Breast epithelium (tissue), 3 donors: ENCODE data around the gene ACMSD.

Experiments used
- CTCF ChIP-seq, 3 donors: fragments of 450-650 bp; IDR thresholded peaks; one replicate each; pipeline ENCODE4 v1.5.1; 2016 to 2017; ENCODE audit warnings: antibody characterized with exemption in 3 of 3, mild to moderate bottlenecking in 3 of 3, moderate library complexity in 3 of 3
- POLR2A ChIP-seq: fragments of 450-650 bp; IDR thresholded peaks from one replicate; pipeline ENCODE4 v1.6.1; 2016; ENCODE audit warnings: antibody characterized with exemption, mild to moderate bottlenecking, moderate library complexity
- POLR2AphosphoS5 ChIP-seq, 3 donors: sonication (generic); formaldehyde crosslinking; IDR thresholded peaks; one replicate each; pipeline ENCODE4 v1.6.1; 2017; ENCODE audit warnings: antibody characterized with exemption in 3 of 3

GRCh38 chr2:134846213-134846612, 7.8 kb downstream of the ACMSD start:
- no peak for TF ChIP-seq POLR2A
- no peak for TF ChIP-seq CTCF (IDR thresholded peaks at IDR 0.05)
- TF ChIP-seq POLR2AphosphoS5 (IDR thresholded peaks at IDR 0.05) = no peak
